Islet of Langerhans (tissue), 1 donor: ENCODE data around the gene IMMP2L.
"Not testable (repeated sequence)": the region's sequence is repeated elsewhere in the genome, so short reads cannot be mapped to it uniquely, and the experiment has no call there.

Source experiments
- FAIRE-seq: peaks from one replicate; lab custom pipeline; 2011; peaks lifted over from hg19 to GRCh38; lab: Jason Lieb, UNC

IMMP2L gene

GRCh38 chr7:111074071-111074747 is 488.1 kb downstream of the IMMP2L start:
- no peak for FAIRE-seq

GRCh38 chr7:111072658-111073057 is 489.6 kb downstream of the IMMP2L start:
- not testable (repeated sequence) for FAIRE-seq

GRCh38 chr7:111071556-111071955 is 490.7 kb downstream of the IMMP2L start:
- no peak for FAIRE-seq

DNA sequence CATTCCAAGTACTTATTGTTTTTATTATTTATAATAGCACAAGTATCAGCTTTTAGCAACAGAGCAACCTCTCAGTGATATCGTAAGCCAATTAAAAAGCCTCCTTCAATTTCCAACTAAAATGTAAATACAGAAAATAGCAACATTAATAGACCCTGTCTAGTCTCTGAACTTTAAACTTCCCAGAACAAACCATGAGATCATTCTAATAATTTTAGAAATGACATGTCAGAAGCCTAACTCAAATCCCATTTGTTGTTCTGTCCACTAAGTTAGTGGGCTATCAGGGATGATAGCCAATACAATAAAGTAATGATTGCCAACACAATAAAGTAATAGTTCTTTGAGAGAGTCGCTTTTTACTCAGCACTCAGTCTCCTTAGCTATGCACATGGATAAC is 493.7 kb downstream of the IMMP2L start:
- FAIRE-seq = no peak

DNA sequence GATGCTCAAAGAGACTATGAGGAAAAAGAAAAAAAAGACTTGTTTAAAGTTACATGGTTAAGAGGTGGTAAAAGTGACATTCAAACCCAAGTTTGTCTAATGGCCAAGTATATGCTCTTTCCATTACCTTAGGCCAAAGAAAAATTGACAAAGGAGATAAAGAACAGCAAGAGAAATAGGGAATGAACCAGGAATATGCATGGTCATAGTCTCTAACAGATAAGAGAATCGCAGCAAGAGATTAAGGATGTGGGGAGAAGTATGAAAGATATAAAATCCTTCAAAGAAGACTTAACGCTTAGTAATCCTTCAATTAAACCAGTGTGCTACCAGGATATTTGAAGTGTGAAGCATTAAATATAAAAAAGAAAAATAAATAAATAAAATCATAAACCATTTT is 494.6 kb downstream of the IMMP2L start:
- no peak for FAIRE-seq

DNA sequence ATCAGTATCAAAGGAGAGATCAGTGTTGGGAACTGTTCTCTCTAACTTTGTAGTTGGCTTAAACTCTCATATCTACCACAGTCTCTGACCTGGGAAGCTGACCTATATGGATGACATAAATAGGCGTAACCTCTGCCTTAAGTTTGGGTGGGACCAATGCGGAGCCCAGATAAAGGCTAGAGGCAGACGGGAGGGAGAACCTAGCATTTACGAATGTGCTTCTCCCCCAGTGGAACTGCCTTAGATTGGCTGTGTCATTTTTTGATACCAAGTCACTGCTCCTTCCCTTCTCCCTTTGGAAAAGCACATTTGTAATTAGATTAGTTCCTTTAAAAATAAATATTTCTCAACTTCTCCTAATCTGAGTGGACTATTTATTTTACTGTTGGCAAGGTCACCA is 495.0 kb downstream of the IMMP2L start:
- no peak for FAIRE-seq

GRCh38 chr7:111063166-111063565 is 499.1 kb downstream of the IMMP2L start:
- no peak for FAIRE-seq

DNA sequence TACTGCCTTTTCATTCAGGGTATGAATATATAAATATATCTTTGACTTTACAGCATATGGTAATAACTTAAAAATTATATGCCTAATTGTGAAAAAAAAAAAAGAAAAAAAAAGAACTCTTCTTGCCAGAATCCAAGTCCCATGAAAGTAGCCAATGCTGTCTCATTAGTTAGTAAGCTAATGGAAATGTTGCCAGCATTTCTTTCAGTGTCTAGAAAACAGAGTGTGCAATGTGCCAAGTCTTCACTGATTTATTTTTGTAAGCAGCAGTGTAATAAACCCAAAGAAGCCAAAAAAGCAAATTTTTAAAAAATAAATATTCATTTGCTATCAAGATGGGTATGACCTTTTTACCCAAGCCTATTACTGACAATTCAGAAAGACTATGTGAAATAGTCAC is 502.5 kb downstream of the IMMP2L start:
- no peak for FAIRE-seq

DNA sequence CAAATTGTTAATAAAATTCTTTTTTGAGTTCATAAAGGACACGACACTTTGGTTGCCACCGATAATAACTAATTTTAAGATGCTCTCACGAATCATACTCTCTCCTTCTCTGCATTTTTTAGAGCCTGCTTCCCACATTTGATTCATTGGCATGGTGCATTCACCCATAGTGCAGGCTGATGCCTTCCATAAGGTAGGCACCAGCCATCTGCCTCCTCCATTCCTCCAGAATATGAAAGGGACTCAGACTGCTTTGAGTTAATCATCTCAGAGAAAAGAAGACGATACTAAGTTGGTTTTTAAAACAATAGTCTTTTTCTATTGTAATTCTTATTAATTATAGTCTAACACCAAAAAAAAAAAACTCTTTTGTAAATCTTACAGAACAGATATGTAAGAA is 505.2 kb downstream of the IMMP2L start:
- no peak for FAIRE-seq

- FAIRE-seq = no peak
Measured at GRCh38 chr7:111056371-111056770, 505.9 kb downstream of the IMMP2L start.

- no peak for FAIRE-seq
Measured at GRCh38 chr7:111053035-111053434, 509.3 kb downstream of the IMMP2L start.

GRCh38 chr7:111051832-111052231 is 510.5 kb downstream of the IMMP2L start:
- no peak for FAIRE-seq

- no peak for FAIRE-seq
Measured at GRCh38 chr7:111050875-111051416, 511.3 kb downstream of the IMMP2L start.

GRCh38 chr7:111049971-111050680 is 512.2 kb downstream of the IMMP2L start:
- no peak for FAIRE-seq

DNA sequence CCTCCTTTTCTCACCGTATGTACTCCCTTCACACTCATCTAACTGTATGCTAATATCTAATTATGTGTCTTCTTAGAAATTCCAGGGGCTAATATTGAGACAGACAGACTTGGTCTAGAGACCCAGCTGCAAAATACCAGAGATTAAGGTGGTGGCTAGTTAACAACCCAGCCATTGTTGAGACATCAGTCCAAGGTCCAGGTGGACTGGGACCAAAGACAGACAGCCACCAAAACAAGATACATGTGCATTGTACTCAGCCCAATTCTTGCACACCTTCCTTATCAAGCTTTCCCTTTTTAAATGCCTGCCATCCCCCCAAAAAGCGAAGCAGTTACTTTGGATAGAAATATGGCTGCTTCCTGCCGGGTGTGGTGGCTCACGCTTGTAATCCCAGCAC is 514.7 kb downstream of the IMMP2L start:
- FAIRE-seq = no peak

DNA sequence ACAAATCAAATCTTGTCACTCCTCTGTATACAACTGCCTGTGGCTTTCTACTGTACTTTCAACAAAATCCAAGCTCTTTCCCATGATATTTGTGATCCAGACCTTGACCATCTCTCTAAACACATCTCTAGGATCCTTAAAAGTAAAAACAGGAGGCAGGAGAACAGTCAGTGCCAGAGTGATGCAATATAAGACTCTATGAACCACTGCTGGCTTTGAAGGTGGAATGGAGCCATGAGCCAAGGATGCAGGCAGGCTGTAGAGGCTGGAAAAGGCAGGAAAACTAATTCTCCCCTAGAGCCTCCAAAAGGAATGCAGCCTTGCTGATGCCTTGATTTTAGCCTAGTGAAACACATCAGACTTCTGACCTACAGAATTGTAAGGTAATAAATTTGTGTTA is 516.8 kb downstream of the IMMP2L start:
- FAIRE-seq = no peak

DNA sequence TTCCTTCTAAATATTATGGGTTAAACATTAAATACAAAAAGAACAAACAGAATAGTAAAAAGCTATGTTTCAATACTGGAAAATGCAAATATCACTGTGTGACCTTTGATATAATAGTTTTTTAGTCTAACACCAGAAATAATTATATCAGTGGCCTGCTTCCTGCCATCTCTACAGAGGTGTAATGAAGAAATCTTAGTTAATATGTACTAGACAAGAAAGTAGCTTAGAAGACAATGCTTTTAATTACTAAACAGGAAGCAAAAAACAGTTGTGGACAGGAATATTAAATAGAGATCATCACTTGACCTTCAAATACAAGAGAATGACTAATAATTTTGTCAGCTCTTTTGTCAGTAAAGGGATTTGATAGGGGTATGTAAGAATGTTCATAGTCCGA is 518.7 kb downstream of the IMMP2L start:
- FAIRE-seq = no peak

GRCh38 chr7:111042842-111043241 is 519.5 kb downstream of the IMMP2L start:
- FAIRE-seq = no peak

GRCh38 chr7:111041577-111041976 is 520.7 kb downstream of the IMMP2L start:
- FAIRE-seq = no peak

DNA sequence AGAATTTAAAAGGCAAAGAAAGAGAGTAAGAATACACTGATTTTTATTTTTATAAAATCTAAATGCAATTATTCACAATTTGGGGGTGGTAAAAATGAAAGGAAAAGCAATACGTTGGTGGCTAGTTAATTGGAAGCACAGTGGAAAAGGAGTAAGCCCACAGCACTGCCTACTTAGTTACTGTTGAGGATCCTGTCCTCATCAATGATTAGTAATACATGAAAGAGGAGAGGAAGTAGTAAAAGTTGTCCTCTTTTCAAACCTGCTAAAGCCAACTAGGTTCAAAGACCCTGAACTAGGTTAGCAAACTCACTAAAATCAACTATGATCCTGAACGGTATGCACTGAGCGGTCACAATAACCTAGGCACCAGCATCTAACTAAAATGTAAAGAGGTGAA is 524.1 kb downstream of the IMMP2L start:
- FAIRE-seq = no peak

DNA sequence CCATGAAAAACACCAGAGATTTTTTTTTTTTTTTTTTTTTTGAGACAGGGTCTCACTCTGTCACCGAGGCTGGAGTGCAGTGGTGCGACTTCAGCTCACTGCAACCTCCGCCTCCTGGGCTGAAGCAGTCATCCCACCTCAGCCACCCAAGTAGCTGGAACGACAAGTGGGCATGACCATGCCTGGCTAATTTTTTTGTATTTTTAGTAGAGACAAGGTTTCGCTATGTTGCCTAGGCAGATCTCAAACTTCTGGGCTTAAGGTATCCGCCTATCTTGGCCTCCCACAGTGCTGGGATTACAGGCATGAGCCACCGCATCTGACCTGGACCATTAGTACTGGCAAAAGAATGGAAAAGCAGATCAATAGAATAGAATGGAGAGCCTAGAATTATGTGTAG is 530.4 kb downstream of the IMMP2L start:
- no peak for FAIRE-seq

GRCh38 chr7:111030336-111030735 is 532.0 kb downstream of the IMMP2L start:
- no peak for FAIRE-seq

GRCh38 chr7:111029574-111030251 is 532.6 kb downstream of the IMMP2L start:
- FAIRE-seq = peak; percentile 69
